Prostate gland (tissue), 2 donors: ENCODE measurements around the gene SMIM44.

Experiments
- POLR2A ChIP-seq: fragments of 450-650 bp; IDR thresholded peaks from one replicate; pipeline ENCODE4 v1.6.1; 2016; ENCODE audit warnings: antibody characterized with exemption, mild to moderate bottlenecking
- POLR2AphosphoS5 ChIP-seq: sonication (generic); formaldehyde crosslinking; IDR thresholded peaks from one replicate; pipeline ENCODE4 v1.6.1; 2017; ENCODE audit warnings: antibody characterized with exemption
- TF ChIP-seq, protein P1 (sequence below), 4 experiments: fragments of 200-600 bp in 2 of 4; fragments of 450-650 bp in 2 of 4; sonication (generic) in 2 of 4; IDR thresholded peaks; 1 replicate in 3 of 4; 2 replicates in 1 of 4; pipeline ENCODE4 v1.5.1; 2016 to 2019; ENCODE audit warnings: antibody characterized with exemption in 4 of 4, mild to moderate bottlenecking in 2 of 4, moderate library complexity in 2 of 4

DNA sequence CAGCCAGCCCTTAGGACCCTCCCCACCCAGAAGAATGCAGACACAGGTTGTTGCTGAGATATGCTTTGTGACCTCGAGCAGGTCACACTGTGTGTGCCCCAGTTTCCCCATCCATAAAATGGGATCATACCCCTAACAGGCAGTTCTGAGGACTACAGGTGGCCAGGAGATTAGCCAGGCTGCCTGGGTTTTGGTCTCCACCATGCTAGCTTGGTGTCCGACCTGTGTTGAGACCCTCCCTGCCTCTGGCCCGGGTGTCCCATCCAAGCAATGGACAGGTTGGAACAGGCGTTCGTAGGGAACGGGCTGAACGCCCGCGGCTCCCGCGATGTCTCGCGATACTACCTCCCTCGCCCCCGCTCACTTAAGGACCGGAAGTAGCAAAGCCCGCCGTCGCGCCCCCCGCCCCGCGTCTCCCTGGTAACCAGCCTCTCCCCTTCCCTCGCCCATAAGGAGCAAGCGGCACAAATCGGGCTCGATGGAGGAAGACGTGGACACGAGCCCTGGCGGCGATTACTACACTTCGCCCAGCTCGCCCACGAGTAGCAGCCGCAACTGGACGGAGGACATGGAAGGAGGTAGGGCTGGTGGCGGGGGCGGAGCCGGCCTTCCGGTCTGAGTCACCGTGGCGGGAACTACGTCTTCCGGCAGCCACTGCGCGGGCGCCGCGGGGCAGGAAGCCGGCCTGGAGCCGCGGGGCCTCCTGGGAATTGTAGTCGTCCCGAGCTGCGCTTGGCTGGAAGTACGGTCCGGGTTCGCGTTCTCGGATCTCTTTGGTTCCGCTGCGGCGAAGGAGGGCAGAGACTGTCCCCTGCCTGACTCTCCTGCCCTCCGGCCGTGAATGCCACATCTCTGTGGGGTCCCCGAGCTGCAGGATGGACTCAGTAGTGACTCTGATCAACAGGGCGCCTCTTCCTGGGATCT, 48.3 kb downstream of the SMIM44 start:
- TF ChIP-seq, protein P1, sequence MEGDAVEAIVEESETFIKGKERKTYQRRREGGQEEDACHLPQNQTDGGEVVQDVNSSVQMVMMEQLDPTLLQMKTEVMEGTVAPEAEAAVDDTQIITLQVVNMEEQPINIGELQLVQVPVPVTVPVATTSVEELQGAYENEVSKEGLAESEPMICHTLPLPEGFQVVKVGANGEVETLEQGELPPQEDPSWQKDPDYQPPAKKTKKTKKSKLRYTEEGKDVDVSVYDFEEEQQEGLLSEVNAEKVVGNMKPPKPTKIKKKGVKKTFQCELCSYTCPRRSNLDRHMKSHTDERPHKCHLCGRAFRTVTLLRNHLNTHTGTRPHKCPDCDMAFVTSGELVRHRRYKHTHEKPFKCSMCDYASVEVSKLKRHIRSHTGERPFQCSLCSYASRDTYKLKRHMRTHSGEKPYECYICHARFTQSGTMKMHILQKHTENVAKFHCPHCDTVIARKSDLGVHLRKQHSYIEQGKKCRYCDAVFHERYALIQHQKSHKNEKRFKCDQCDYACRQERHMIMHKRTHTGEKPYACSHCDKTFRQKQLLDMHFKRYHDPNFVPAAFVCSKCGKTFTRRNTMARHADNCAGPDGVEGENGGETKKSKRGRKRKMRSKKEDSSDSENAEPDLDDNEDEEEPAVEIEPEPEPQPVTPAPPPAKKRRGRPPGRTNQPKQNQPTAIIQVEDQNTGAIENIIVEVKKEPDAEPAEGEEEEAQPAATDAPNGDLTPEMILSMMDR (IDR thresholded peaks at IDR 0.05) = peak in 1 of 4 experiments; percentile 19
- TF ChIP-seq POLR2AphosphoS5 (peak; percentile 98), POLR2A (peak; percentile 38)
